BLaER1 treated with 17β-estradiol and CSF1 and Interleukin-3, amounts not matched to agents 10 nM and 100 nM (cell line): ENCODE results near the gene KATNBL1.

ENCODE experiments used
- H3K27ac ChIP-seq, 11 experiments: shearing (Covaris generic); formaldehyde crosslinking; 2 replicates each; pipeline ENCODE4 v1.8.1; 2022
- H3K27me3 ChIP-seq, 11 experiments: shearing (Covaris generic); formaldehyde crosslinking; 2 replicates each; pipeline ENCODE4 v1.8.1; 2022
- H3K36me3 ChIP-seq, 11 experiments: shearing (Covaris generic); formaldehyde crosslinking; 2 replicates each; pipeline ENCODE4 v1.8.1; 2022
- H3K4me1 ChIP-seq, 10 experiments: shearing (Covaris generic); formaldehyde crosslinking; 2 replicates each; pipeline ENCODE4 v1.8.1; 2022
- H3K4me2 ChIP-seq, 11 experiments: shearing (Covaris generic); formaldehyde crosslinking; 2 replicates each; pipeline ENCODE4 v1.8.1; 2022
- H3K4me3 ChIP-seq, 10 experiments: shearing (Covaris generic); formaldehyde crosslinking; 2 replicates each; pipeline ENCODE4 v1.8.1; 2022
- H3K9ac ChIP-seq, 11 experiments: shearing (Covaris generic); formaldehyde crosslinking; 2 replicates each; pipeline ENCODE4 v1.8.1; 2022
- H3K9me3 ChIP-seq, 11 experiments: shearing (Covaris generic); formaldehyde crosslinking; replicated peaks in 1 of 11; 2 replicates each; pipeline ENCODE4 v1.8.1; 2022
- H4K20me1 ChIP-seq, 11 experiments: shearing (Covaris generic); formaldehyde crosslinking; 2 replicates each; pipeline ENCODE4 v1.8.1; 2022
- Cebpa-rat ChIP-seq, 11 experiments: shearing (Covaris generic); IDR thresholded peaks; 2 replicates each; pipeline ENCODE4 v1.8.1; 2022

Gene KATNBL1

DNA sequence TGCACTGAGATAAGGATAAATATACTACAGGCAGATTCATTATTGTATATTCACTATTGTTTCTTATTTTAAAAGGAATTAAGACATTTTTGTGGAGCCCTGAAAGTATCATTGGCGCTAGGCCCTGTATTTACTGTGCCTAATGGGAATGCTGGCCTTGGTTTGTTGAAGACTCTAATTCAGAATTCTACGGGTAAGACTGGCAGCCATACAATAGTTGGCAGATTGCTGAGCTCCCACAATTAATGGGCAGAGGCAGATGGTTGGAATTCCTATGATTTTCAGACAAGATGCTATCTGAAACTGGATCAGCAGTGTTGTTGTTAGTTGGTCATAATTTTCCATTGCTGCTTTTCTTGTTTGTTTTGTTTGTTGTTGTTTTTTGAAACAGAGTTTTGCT is 93.3 kb downstream of the KATNBL1 start:
- no peaks in the 10 kb centered on the region for H3K36me3 ChIP-seq
- H4K20me1 ChIP-seq = no peaks in the 10 kb centered on the region
- TF ChIP-seq Cebpa-rat (IDR thresholded peaks at IDR 0.05) = no peak
- no peak overlapping the region for H3K4me3 ChIP-seq
- no peak overlapping the region for H3K9ac ChIP-seq
- H3K9me3 ChIP-seq = peaks cover 0 to 6% (median 0%) of the 10 kb centered on the region in 11 experiments; a peak in 4 of 22 replicates
- 0 out of 20 replicates have a peak, but pooled peaks cover 0 to 3% (median 0%) of the 10 kb centered on the region in 10 experiments for H3K4me1 ChIP-seq
- no peak overlapping the region for H3K4me2 ChIP-seq
- H3K27me3 ChIP-seq = no peaks in the 10 kb centered on the region
- H3K27ac ChIP-seq = no peak overlapping the region

DNA sequence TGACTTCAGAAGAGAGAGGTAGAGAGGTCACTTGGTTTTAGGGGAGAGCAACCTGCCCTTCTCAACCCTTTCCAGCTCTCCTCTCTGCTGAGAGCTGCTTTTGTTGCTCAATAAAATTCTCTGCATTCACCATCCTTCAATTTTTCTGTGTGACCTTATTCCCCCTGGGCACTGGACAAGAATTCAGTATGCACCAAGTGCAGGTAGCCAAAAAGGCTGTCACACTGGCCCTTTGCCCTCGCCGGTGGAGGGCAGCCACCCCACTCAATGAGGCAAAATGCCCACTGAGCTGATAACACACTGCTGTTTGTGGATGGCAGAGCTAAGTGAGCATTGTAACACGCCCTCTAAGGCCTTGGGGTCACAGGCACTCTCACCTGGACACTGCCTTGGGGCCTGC is 95.2 kb downstream of the KATNBL1 start:
- Histone ChIP-seq H3K36me3 (no peaks in the 10 kb centered on the region), H3K4me1 (no peaks in the 10 kb centered on the region), H3K27ac (no peak overlapping the region)

DNA sequence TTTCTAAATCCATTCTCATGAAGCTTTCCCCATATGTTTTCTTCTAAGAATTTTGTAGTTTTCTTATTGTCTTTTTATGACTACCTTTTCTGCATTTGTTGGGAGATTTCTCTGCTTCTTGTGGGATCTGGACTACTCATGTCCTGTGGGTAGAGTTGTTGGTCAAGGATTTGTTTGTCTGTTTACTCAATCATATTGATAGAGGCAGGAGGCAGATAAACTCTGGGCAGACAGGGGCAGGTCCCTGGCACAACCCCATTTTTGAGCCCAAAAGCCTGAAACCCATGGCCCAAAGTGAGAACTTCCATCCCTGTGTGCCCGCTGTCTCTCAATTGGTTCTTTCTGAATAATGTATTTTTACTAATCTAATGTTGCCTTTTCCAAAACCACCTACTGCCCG is 95.7 kb downstream of the KATNBL1 start:
- H3K4me2 ChIP-seq = no peak overlapping the region
- H3K9ac ChIP-seq = no peak overlapping the region
- H3K36me3 ChIP-seq = no peaks in the 10 kb centered on the region
- H3K9me3 ChIP-seq = peaks cover 0 to 6% (median 0%) of the 10 kb centered on the region in 11 experiments; a peak in 4 of 22 replicates
- no peaks in the 10 kb centered on the region for H3K4me1 ChIP-seq
- no peak overlapping the region for H3K27ac ChIP-seq
- H4K20me1 ChIP-seq = no peaks in the 10 kb centered on the region
- H3K4me3 ChIP-seq = no peak overlapping the region
- H3K27me3 ChIP-seq = no peaks in the 10 kb centered on the region
- TF ChIP-seq Cebpa-rat (IDR thresholded peaks at IDR 0.05) = no peak

More for the DNA sequence above, 95.2 kb downstream of the KATNBL1 start:
- Histone ChIP-seq H3K4me2 (no peak overlapping the region), H3K27me3 (no peaks in the 10 kb centered on the region), H3K9ac (no peak overlapping the region), H3K4me3 (no peak overlapping the region), H3K9me3 (peaks cover 0 to 6% (median 0%) of the 10 kb centered on the region in 11 experiments; a peak in 4 of 22 replicates), H4K20me1 (no peaks in the 10 kb centered on the region)
- TF ChIP-seq Cebpa-rat (IDR thresholded peaks at IDR 0.05) = no peak

DNA sequence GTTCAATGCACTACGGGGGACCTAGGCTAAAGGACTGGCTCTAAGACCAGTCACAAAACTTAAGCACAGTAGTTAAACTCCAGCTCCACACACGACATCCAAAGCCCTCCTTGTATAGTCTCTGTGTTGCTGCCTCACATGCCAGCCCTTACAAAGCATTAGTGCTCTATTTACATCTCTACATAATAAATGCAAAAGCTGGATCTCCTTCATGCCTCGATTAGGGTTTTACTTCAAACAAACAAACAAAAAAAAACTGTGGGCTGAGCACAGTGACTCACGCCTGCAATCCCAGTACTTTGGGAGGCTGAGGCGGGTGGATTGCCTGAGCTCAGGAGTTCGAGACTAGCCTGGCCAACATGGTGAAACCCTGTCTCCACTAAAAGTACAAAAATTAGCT is 98.4 kb downstream of the KATNBL1 start:
- Histone ChIP-seq H3K9me3 (peaks cover 0 to 6% (median 0%) of the 10 kb centered on the region in 11 experiments; a peak in 4 of 22 replicates), H3K4me3 (no peak overlapping the region), H3K27ac (no peak overlapping the region), H3K9ac (no peak overlapping the region), H3K36me3 (no peaks in the 10 kb centered on the region), H4K20me1 (no peaks in the 10 kb centered on the region), H3K4me1 (no peaks in the 10 kb centered on the region), H3K27me3 (no peaks in the 10 kb centered on the region), H3K4me2 (no peak overlapping the region)
- no peak for TF ChIP-seq Cebpa-rat (IDR thresholded peaks at IDR 0.05)

- TF ChIP-seq Cebpa-rat (IDR thresholded peaks at IDR 0.05) = no peak
- Histone ChIP-seq H3K9ac (no peak overlapping the region), H3K4me2 (no peak overlapping the region), H4K20me1 (no peaks in the 10 kb centered on the region), H3K27ac (no peak overlapping the region), H3K4me1 (no peaks in the 10 kb centered on the region), H3K27me3 (no peaks in the 10 kb centered on the region), H3K36me3 (no peaks in the 10 kb centered on the region), H3K4me3 (no peak overlapping the region), H3K9me3 (peaks cover 0 to 6% (median 0%) of the 10 kb centered on the region in 11 experiments; a peak in 4 of 22 replicates)
Observed at GRCh38 chr15:34109797-34110663, 99.9 kb downstream of the KATNBL1 start.

- Histone ChIP-seq H3K9me3 (peaks cover 0 to 20% (median 16%) of the 10 kb centered on the region in 11 experiments; a peak in 16 of 22 replicates), H3K36me3 (peaks cover 0 to 11% (median 6%) of the 10 kb centered on the region in 11 experiments; a peak in 5 of 22 replicates), H3K27ac (no peak overlapping the region), H3K4me2 (no peak overlapping the region), H3K4me1 (peaks cover 5 to 8% (median 6%) of the 10 kb centered on the region in 10 experiments; a peak in 15 of 20 replicates), H3K4me3 (no peak overlapping the region), H4K20me1 (no peaks in the 10 kb centered on the region), H3K27me3 (no peaks in the 10 kb centered on the region), H3K9ac (no peak overlapping the region)
- peak in 1 of 11 experiments; percentile 44; a peak in 1 of 22 replicates for TF ChIP-seq Cebpa-rat (IDR thresholded peaks at IDR 0.05)
Observed at GRCh38 chr15:34107315-34107714, 102.6 kb downstream of the KATNBL1 start.

DNA sequence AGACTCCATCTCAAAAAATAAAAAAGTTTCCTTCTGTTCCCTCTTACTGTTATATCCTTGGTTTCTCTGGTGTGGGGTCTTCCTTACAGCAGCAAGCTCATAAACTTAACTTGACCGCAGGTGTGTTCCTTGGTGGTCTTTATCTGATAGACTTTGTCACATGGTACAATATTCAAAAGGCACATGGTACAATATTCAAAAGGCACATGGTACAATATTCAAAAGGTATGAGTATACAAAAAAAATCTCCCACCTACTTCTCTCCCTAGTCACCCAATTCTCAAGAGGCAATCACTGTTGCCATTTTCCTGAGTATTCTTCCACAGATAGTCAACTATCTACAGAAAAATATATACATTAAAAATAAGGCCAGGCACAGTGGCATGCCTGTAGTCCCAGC is 103.5 kb downstream of the KATNBL1 start:
- H3K9ac ChIP-seq = no peak overlapping the region
- no peak for TF ChIP-seq Cebpa-rat (IDR thresholded peaks at IDR 0.05)

GRCh38 chr15:34102175-34102925 is 107.5 kb downstream of the KATNBL1 start:
- H3K27ac ChIP-seq = peak overlapping the region; percentile 77 to 94 (median 86); a peak in 21 of 22 replicates
- H3K27me3 ChIP-seq = no peaks in the 10 kb centered on the region

More for the DNA sequence above, 103.5 kb downstream of the KATNBL1 start:
- Histone ChIP-seq H3K9me3 (peaks cover 0 to 20% (median 16%) of the 10 kb centered on the region in 11 experiments; a peak in 16 of 22 replicates), H3K36me3 (peaks cover 0 to 11% (median 6%) of the 10 kb centered on the region in 11 experiments; a peak in 5 of 22 replicates), H3K4me3 (no peak overlapping the region), H4K20me1 (no peaks in the 10 kb centered on the region), H3K27ac (no peak overlapping the region), H3K4me1 (peaks cover 6 to 9% (median 6%) of the 10 kb centered on the region in 10 experiments; a peak in 15 of 20 replicates), H3K27me3 (no peaks in the 10 kb centered on the region), H3K4me2 (no peak overlapping the region)

More at GRCh38 chr15:34102175-34102925, 107.5 kb downstream of the KATNBL1 start:
- Histone ChIP-seq H3K4me1 (peaks cover 18 to 27% (median 22%) of the 10 kb centered on the region in 10 experiments), H3K9ac (peak overlapping the region; percentile 85 to 96 (median 91)), H3K9me3 (peaks cover 0 to 20% (median 16%) of the 10 kb centered on the region in 11 experiments; a peak in 16 of 22 replicates), H3K4me3 (peak overlapping the region; percentile 88 to 99 (median 92)), H3K4me2 (peak overlapping the region; percentile 59 to 87 (median 79)), H4K20me1 (peaks cover 0 to 30% (median 8%) of the 10 kb centered on the region in 11 experiments; a peak in 8 of 22 replicates), H3K36me3 (peaks cover 0 to 18% (median 9%) of the 10 kb centered on the region in 11 experiments; a peak in 7 of 22 replicates)
- no peak for TF ChIP-seq Cebpa-rat (IDR thresholded peaks at IDR 0.05)
